GM19397 (cell line): ENCODE data around the gene RBM28.
"Not testable (repeated sequence)": the region's sequence is repeated elsewhere in the genome, so short reads cannot be mapped to it uniquely, and the experiment has no call there.

Source experiments
- ATAC-seq: cut with Tn5 transposase; IDR thresholded peaks from one replicate; pipeline ENCODE4 v1.9.1; 2021; ENCODE audit warnings: mild to moderate bottlenecking, moderate library complexity; ENCODE audit not compliant: unreplicated experiment

The RBM28 gene

DNA sequence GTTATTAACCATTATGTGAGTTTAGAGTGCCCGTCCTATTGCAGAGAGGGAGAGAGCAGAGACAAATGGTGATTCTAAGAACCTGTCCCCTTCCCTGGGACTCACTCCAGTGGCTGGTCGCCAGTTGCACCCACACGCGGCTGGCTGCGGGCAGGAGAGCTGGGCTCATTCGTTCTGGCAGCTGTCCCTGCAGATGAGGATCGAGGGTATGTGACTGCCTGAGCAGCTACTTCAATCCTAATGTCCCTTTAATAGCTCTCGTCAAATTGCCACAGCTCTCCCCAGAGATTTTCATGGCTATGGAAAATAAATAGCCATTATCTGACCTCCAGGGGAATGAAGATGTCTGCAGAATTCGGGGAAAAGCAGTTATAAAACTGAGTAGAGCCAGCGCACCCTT is 41.6 kb downstream of the RBM28 start:
- no peak for ATAC-seq

DNA sequence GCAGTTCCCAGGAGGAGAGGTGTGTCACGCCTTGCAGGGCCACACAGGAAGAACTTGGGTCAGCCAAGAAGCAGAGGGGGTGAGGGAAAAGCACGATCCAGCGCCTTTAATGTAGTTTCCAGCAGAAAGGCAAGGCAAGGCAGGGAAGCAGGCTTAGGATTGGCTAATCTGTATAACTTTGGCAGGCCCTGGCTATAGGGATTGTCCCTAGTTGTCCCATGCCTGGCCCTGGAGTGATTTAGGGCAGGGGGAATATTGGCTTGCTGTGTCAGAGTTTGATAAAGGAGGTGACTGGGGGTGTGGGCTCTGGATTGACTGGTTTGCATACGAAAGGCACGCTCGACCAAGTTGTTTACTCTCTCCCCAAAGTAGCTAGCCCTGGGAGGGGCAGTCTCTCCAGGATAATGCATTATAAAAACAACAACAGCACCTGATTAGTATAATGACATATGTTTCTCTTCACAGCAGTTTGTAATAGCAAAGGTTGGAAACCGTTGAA is 44.5 kb downstream of the RBM28 start:
- ATAC-seq = no peak

DNA sequence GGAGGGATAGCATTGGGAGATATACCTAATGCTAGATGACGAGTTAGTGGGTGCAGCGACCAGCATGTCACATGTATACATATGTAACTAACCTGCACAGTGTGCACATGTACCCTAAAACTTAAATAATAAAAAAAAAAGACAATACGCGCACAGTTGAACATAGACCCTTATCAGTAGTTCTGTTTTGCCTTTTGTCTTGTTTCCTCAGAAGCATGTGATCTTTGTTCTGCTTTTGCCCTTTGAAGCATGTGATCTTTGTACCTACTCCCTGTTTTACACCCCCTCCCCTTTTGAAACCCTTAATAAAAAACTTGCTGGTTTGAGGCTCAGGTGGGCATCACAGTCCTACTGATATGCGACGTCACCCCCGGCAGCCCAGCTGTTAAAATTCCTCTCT is 45.7 kb downstream of the RBM28 start:
- not testable (repeated sequence) for ATAC-seq

DNA sequence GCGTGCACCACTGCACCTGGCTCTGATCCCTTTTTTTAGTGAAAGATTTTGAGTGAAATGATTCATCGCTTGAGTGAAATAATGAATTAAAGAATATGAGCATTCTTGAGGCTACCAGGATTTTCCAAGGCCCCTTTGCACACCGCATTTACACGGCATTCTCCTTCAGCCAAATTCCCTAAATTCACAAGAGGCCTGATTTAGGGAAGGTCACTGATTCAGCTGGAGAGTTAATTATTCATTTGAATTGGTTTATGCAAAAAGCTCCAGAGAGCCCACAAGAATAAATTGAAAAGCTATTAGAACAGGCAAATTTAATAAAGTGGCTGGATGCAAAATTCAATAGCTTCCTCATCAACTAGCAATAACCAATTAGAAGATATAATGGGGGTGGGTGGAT is 56.2 kb downstream of the RBM28 start:
- ATAC-seq = no peak

DNA sequence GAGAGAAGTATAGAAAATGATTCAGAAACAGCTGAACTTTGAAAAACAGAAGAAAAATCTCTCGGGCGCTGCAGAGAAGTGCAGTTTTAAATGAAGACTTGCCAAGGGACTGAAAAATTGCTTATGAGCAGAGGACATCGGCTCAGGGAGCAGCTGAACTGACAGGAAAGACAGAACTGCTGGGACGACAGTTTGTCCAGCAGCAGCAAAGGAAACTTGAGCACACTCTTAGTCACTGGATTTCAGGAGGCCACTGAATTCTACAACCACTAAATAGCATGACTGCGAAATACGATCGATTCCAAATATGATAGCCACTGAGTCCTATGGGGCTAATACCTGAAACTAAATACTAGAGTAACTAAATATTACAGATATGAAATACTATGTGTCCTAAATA is 59.6 kb downstream of the RBM28 start:
- no peak for ATAC-seq

DNA sequence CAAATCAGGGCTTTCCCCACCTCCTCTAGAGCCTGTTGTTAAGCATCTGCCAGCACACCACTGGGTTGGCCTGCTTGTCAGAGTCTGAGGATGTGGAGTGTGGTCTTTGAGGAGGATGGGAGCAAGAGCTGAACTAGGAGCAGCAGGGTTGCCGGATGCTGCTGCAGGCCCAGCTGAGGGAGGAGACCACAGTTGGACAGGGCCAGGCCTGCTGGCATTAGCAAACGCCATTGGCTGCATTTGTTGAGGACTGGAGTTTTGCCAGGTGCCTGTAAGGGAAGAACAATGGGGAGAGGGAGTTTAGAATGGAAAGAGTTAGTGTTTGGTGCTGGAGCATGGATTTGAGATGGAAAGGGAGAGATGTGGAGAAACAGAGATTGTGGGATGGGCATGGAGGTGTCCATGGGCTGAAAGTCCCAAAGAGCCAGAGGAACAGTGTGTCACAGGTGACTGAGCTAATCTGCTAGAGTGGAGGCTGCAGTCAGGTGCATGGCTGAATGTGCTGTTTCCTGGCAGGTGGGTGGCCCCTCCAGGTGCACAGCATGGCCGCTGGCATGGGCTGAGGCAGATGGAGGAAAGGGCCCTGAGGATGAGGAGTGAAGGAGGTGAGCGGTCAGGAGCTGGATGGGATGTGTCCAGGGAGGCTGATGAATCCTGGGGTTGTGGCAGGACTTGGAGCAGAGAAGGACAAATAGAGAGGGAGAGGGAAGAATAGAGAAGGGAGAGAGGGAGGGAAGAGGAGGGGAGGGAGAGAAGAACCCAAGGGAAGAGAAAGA is 61.9 kb downstream of the RBM28 start:
- no peak for ATAC-seq

DNA sequence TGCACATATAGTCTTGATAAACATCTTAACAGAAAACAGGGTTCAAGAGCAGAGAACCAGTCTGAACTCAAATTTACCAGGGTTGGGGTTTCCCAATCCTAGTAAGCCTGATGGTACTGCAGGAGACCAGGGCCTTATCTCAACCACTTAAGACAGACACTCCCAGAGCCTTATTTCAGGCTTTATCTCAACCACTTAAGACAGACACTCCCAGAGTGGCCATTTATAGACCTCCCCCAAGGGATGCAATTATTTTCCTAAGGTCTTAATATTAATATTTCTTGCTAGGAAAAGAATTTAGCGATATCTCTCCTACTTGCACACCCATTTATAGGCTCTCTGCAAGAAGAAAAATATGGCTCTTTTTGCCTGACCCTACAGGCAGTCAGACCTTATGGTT is 63.3 kb downstream of the RBM28 start:
- not testable (repeated sequence) for ATAC-seq

DNA sequence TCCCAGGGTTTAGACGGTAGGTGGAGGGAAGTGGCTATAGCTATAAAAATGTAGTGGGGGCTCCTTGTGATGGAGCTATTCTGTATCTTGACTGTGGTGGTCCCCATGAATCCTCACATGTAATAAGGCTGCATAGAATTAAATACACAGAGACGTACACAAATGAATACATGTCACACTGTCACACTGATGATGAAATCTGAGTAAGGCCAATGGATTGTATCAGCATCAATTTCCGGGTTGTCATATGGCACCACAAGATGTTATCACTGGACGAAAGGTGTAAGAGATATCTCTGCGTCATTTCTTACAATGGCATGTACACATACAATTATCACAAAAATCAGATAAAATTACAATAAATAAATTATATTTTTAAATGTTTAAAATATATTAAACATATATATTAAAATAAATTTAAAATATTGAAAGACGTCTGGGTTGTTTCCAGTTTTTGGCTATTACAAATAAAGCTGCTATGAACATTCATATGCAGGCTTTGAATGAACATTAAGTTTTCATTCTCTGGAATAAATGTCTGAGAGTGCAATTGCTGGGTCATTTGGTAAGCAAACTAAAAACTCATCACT is 64.5 kb downstream of the RBM28 start:
- ATAC-seq = no peak

DNA sequence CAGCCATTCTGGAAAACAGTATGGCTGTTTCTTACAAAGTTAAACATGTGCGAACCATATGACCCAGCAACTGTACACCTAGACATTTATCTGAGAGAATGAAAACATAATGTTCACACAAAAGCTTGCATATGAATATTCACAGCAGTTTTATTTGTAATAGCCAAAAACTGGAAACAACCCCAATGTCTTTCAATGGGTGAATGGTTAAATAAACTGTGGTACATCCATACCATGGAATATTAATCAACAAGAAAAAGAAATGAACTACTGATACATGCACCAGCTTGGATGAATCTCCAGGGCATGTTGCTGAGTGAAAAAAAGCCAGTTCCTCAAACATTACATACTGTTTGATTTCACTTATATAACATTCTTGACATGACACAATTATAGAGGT is 65.3 kb downstream of the RBM28 start:
- ATAC-seq = no peak

DNA sequence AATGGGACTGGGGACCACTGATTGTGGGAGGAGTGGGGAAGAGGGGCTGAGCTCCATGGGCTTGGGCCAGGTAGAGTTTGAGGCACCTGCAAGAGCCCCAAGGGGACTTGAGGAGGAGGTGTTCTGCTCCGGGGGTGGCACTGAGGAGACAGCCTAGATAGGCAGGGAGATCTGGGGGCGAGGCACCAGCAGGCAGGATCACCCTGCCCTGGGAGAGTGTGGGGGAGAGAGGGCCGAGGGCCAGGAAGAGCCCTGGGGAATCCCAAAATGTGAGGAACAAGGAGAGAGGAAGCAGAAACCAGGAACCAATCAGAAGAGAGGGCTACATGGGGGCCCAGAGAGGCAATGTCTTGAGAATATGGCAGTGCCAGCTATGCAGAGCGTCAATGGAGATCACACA is 68.0 kb downstream of the RBM28 start:
- ATAC-seq = no peak

DNA sequence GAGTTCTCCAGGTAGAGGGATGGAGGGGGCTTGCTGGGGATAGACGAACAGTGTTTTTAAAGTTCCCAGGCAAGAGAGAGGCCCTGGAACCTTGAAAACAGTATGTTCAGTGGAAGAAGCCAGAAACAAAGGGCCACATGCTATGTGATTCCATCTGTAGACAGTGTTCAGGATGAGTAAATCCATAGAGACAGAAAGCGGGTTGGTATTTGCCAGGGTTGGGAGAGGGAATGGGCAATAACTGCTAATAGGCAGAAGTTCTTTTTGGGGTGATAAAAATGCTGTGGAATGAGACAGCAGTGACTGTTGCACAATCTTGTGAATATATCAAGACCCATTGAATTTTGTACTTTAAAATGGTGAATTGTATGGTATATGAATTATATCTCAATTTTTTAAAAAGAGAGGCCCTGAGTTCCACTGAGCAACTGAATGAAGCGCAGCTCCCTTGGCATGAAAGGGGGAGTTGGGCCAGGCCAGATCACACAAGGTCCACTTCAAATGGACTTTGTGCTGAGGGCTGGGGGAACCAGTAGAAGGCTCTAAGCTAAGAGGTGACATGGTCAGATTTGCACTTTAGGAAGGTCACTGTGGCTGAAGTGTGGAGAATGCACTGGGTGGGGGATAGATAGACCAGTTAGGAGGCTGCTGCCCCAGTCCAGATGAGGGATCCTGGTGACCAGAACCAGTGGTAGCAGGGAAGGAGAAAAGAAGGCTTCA is 68.7 kb downstream of the RBM28 start:
- ATAC-seq = no peak

DNA sequence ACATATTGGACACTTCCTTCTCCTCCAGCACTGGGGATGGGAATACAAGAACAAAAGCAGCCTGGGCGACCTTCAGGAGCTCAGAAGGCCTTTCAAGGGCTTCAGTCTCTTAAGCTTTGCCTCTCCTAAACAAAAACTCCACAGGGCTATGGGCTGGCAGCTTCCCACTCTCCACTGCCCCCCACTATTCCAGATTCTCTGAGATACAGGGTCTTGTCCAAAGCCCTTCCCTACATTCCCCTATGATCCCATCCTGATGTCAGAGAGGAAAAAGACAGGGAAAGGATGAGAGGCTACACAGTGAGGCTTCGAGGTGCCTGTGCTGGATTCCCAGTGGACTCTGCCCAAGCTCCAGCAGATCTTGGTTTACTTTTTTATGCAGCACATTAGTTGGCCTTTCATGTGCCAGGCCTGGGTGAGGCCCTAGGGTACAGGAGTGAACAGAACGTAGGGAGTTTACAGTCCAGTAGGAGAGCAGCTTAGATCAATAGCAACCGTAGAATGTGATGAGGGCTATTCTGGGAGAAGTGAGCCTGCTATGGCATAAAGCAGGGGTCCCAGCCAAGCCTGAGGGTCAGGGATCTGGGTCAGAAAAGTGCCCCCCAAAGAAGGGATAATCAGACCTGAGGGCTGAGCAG is 69.3 kb downstream of the RBM28 start:
- ATAC-seq = no peak

DNA sequence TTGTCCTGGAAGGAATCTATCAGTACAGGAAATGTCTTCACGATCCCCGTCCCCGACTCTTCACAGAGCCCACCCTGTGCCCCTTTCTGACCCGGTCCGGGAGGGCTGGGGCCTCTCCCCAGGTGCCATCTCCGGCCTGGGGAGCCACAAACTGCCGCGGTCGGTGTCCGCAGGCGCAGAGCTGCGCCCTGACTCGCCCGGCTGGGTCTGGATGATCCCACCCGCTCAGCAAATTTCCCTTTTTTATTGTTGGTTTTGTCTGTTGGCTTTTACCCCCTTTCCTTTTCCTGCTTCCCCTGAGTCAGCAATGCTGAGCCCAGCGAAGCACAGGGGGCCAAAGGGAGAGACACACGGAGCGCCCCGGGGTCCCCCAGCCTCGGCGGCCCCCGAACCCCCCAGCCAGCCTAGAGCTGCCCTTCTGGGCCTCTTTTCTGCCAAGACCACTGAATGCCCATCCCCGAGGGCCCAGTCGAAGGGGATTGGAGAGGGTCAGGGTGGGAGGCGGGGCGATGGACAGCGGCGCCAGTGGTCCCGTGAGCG is 71.7 kb downstream of the RBM28 start:
- no peak for ATAC-seq

DNA sequence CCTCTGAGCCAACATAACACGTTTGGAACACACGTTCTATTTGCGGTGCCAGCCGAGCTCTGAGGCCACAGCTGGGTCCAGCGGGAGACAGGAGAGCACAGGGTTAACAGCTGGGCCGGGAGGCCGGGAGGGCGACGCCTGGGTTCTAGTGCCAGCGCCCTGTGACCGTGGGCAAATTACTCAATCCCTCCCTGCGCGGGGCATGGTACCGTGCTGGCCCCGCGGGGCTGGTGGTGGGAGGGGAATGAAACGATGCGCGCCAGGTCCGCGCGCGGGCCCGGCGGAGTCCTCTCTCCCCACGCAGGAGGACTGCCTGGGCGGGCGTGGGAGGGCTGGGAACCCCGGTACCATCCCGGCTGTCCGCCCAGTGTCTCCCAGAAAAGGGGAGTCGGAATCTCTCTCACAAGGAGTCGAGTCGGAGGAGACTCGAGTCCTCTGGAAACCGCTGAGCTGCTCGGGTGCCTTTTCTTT is 72.2 kb downstream of the RBM28 start:
- no peak for ATAC-seq

DNA sequence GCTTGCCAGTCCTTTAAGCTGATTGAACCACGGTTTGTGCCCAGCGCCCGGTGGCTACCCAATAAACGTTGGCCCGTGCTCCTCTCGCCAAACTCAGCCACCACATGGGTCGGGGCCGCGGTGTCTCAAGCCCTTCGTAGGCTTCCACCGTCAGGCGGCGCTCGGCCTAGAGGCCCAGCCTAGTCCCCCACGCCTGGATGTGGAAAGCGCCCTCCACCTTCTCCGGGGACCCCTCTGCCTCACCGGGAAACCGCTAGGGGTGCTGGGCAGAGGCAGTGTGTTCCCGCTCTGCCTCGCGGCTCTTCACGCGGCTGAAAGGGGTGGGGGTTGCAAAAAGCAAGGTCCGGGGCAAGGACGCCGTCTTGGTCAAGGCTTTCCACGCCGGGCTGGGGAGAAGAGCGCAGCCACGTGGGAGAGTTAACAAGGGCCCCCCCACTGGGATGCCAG is 72.9 kb downstream of the RBM28 start:
- ATAC-seq = no peak

DNA sequence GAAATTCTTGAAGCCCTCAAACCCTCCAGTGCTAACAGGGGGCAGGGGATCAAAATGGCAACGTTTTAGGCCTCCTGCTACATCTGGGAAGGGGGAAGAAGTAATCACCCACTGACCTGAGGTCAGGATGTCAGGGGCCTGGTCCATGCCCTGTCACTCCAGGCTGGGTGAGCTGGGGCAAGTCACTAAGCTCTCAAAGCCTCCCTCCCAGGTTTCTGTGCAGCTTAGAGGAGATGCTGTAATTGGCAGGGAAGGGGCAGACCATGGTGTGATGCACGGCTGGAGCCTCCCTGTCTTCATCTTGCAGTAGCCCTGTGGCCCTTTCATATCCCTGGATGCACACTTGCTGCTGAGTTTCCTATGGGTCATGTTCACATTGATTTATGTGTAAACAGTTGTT is 75.5 kb downstream of the RBM28 start:
- no peak for ATAC-seq

DNA sequence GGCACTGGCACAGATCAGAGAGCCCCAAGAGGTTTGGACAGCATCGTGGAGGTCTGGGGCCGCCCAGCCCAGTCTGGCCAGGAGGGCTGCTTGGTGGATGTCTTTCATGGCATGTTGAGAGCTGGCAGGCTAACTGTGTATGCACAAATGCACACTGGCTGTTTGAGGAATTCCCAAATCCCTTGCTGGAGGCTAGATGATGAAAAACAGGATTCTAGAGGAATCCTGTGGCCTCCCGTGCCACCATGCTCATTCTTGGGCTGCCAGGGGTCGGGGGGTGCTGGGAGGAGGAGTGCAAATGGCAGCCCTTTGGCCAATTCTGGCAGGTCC is 76.1 kb downstream of the RBM28 start:
- ATAC-seq = no peak

DNA sequence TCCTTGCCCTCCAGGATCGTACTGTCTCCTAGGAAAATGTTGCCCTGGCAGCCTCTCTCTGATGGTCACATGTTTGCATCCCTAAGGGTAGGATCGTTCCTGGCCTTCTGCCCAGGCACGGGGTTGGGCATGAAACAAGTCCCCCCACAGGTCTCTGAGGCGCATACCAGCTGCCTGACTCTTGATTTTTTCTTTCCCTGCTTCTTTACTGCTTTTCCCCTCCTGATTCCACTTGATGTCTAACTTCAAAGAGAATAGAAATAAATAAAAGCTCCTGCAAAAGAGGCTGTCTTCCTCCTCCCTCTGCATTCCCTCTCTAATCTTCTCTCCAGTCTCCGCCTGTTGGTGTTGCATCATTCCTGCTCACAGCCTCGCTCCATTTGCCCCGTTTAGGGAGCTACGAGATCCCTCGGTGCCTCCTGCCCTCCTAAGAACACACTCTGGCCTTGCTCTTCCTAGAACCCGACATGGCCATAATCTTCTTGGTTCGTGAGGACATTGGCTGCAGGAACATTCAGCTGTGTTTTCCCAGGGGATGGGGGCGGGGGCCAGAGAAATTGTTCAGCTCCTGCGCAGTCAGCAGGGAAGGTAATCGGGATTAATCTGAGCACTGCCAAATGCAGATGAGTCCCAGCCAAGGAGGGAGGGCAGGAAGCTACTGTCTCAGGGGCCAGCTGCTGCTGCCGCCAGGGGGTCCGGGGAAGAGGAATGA is 76.7 kb downstream of the RBM28 start:
- ATAC-seq = no peak

DNA sequence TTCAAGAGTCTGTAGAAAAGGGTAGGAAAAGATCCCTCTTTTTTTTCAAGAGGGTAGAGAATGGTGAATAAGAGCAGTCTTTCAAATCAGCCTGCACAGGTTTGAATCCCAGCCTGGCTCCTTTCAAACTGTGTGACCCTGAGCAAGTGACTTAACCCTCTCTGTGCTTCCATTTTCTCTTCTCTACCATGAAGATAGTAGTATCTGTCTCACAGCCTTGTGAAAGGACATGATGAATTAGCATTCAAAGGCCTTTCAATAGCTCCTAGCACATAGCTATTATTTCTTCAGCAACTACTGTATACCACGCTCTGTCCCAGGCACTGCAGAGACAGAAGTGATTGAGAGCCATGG is 77.2 kb downstream of the RBM28 start:
- ATAC-seq = no peak

DNA sequence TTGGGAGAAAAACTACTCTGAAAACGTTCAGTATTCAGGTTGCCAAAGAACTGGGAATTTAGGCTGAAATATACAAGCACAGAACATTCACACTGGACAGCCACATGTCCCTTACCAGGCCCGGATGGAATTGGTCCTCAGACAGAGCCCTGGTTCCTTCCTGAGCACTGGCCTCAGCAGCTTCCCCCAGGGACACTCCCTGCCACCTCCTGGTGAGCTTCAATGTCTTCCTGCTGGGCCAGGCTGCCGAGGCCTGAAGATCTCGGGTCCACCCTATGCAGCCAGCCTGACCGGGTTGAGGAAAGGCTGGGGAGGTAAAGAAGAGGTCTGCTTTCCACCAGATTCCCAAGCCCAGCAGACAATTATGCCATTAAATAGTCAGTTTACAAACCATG is 77.8 kb downstream of the RBM28 start:
- no peak for ATAC-seq
